ENCODE results near the gene ATF7. TPM values are rescaled to one million over a fixed set of nuclear protein-coding genes. Genes with fewer than 3 reads are reported as not detected.

ATF7 gene
- total RNA-seq, 3 donors from 2014 or later, result 31.4 to 34.1 (median 33.4) TPM

- Histone ChIP-seq H3K4me3 (no peak overlapping the region), H3K36me3 (no peaks in the 10 kb centered on the region), H3K9me3 (no peaks in the 10 kb centered on the region), H3K27me3 (no peaks in the 10 kb centered on the region), H3K4me1 (no peaks in the 10 kb centered on the region), H3K27ac (no peak overlapping the region)
- no peak for DNase-seq (ENCODE audit: low spot score in 2 of 2)
- TF ChIP-seq CTCF (IDR thresholded peaks at IDR 0.05) (no peak), POLR2A (IDR thresholded peaks at IDR 0.05) (no peak), POLR2AphosphoS5 (IDR thresholded peaks at IDR 0.05) (no peak)
- intact Hi-C loops (cut with DNase I; ENCODE audit: low total_unique reads), result no loop called here
Measured at GRCh38 chr12:53631721-53632120, 5.5 kb upstream of the ATF7 start.

- Histone ChIP-seq H3K4me1 (no peaks in the 10 kb centered on the region), H3K36me3 (no peaks in the 10 kb centered on the region), H3K9me3 (no peaks in the 10 kb centered on the region), H3K4me3 (no peak overlapping the region), H3K27ac (no peak overlapping the region), H3K27me3 (no peaks in the 10 kb centered on the region)
- DNase-seq (ENCODE audit: low spot score in 2 of 2), result no peak
- TF ChIP-seq POLR2AphosphoS5 (IDR thresholded peaks at IDR 0.05), result no peak
- TF ChIP-seq POLR2A (IDR thresholded peaks at IDR 0.05), result no peak
- TF ChIP-seq CTCF (IDR thresholded peaks at IDR 0.05), result no peak
- intact Hi-C loops (cut with DNase I; ENCODE audit: low total_unique reads), result no loop called here
Measured at GRCh38 chr12:53627919-53628318, 1.7 kb upstream of the ATF7 start.

- Histone ChIP-seq H3K9me3 (no peaks in the 10 kb centered on the region), H3K36me3 (no peaks in the 10 kb centered on the region), H3K27me3 (no peaks in the 10 kb centered on the region), H3K27ac (peak overlapping the region; percentile 94), H3K4me1 (no peaks in the 10 kb centered on the region), H3K4me3 (peak overlapping the region; percentile 56 to 72 (median 60))
- TF ChIP-seq POLR2A (IDR thresholded peaks at IDR 0.05), result no peak
- no peak for TF ChIP-seq POLR2AphosphoS5 (IDR thresholded peaks at IDR 0.05)
- TF ChIP-seq CTCF (IDR thresholded peaks at IDR 0.05), result no peak
- intact Hi-C loops (cut with DNase I; ENCODE audit: low total_unique reads), result no loop called here
- DNase-seq (ENCODE audit: low spot score in 2 of 2), result no peak
Measured at GRCh38 chr12:53626702-53627169, 554 bp upstream of the ATF7 start.

GRCh38 chr12:53625373-53625945 lies 723 bp downstream of the ATF7 start:
- Histone ChIP-seq H3K4me3 (peak overlapping the region; percentile 56 to 72 (median 60)), H3K27ac (peak overlapping the region; percentile 94), H3K27me3 (no peaks in the 10 kb centered on the region), H3K4me1 (no peaks in the 10 kb centered on the region), H3K9me3 (no peaks in the 10 kb centered on the region), H3K36me3 (no peaks in the 10 kb centered on the region)
- no peak for DNase-seq (ENCODE audit: low spot score in 2 of 2)
- TF ChIP-seq POLR2A (IDR thresholded peaks at IDR 0.05), result no peak
- no peak for TF ChIP-seq POLR2AphosphoS5 (IDR thresholded peaks at IDR 0.05)
- intact Hi-C loops (cut with DNase I; ENCODE audit: low total_unique reads), result no loop called here

- Histone ChIP-seq H3K9me3 (no peaks in the 10 kb centered on the region), H3K4me3 (peak overlapping the region; percentile 56 to 72 (median 60)), H3K36me3 (no peaks in the 10 kb centered on the region), H3K4me1 (no peaks in the 10 kb centered on the region), H3K27me3 (no peaks in the 10 kb centered on the region), H3K27ac (peak overlapping the region; percentile 94)
- intact Hi-C loops (cut with DNase I; ENCODE audit: low total_unique reads), result no loop called here
- DNase-seq (ENCODE audit: low spot score in 2 of 2), result no peak
- no peak for TF ChIP-seq POLR2A (IDR thresholded peaks at IDR 0.05)
- TF ChIP-seq CTCF (IDR thresholded peaks at IDR 0.05), result no peak
- no peak for TF ChIP-seq POLR2AphosphoS5 (IDR thresholded peaks at IDR 0.05)
Measured at GRCh38 chr12:53624956-53625355, 1.2 kb downstream of the ATF7 start.

All from breast epithelium (tissue), 4 donors.